ENCODE data around the gene SMARCA4. TPM values are rescaled to one million over a fixed set of nuclear protein-coding genes. Genes with fewer than 3 reads are reported as not detected.

Gene SMARCA4
- polyA plus RNA-seq, 1 experiment = 46.3 TPM

GRCh38 chr19:11041966-11042627, 81.3 kb downstream of the SMARCA4 start:
- peaks cover 17% of the 10 kb centered on the region for H3K36me3 ChIP-seq (ENCODE audit: control insufficient read depth, insufficient read depth, low read length)
- no peak for DNase-seq (ENCODE audit: low read depth)
- TF ChIP-seq, protein P1, sequence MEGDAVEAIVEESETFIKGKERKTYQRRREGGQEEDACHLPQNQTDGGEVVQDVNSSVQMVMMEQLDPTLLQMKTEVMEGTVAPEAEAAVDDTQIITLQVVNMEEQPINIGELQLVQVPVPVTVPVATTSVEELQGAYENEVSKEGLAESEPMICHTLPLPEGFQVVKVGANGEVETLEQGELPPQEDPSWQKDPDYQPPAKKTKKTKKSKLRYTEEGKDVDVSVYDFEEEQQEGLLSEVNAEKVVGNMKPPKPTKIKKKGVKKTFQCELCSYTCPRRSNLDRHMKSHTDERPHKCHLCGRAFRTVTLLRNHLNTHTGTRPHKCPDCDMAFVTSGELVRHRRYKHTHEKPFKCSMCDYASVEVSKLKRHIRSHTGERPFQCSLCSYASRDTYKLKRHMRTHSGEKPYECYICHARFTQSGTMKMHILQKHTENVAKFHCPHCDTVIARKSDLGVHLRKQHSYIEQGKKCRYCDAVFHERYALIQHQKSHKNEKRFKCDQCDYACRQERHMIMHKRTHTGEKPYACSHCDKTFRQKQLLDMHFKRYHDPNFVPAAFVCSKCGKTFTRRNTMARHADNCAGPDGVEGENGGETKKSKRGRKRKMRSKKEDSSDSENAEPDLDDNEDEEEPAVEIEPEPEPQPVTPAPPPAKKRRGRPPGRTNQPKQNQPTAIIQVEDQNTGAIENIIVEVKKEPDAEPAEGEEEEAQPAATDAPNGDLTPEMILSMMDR (IDR thresholded peaks at IDR 0.05; ENCODE audit: insufficient read depth, low read depth, low read length) = no peak
- POLR2A ChIA-PET = no interaction called here
- CTCF ChIA-PET = no interaction called here
- H3K4me3 ChIP-seq (ENCODE audit: low read depth, low read length) = no peak overlapping the region
- H3K27me3 ChIP-seq (ENCODE audit: control insufficient read depth, insufficient read depth, low read length) = no peaks in the 10 kb centered on the region

DNA sequence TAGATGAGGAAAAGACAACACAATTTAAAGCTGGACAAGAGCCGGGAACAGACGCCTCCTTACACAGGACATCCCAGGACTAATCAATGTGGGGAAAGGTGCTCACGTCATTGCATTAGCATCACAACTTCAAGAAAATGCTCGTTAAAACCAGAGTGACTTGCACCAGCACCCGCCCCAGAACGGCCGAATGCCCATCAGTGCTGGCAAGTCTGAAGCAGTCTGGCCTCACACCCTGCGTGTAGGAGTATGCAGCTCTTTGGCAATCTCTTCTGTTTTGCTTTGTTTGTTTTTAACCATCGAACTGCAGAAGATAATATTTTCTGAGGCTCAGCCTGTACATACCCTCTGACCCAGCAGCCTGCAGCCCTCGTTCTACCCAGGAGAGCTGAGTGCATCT, 83.6 kb downstream of the SMARCA4 start:
- DNase-seq (ENCODE audit: low read depth) = no peak
- Histone ChIP-seq H3K4me3 (ENCODE audit: low read depth, low read length) (no peak overlapping the region), H3K36me3 (ENCODE audit: control insufficient read depth, insufficient read depth, low read length) (peaks cover 17% of the 10 kb centered on the region), H3K27me3 (ENCODE audit: control insufficient read depth, insufficient read depth, low read length) (no peaks in the 10 kb centered on the region)
- ChIA-PET POLR2A (no interaction called here), CTCF (interaction anchor here (2.1 kb wide), 1 partner anchor 9 kb away, joined by 13 read pairs; no protein-coding TSS in a partner anchor)
- TF ChIP-seq, protein P1 (IDR thresholded peaks at IDR 0.05; ENCODE audit: insufficient read depth, low read depth, low read length) = no peak

DNA sequence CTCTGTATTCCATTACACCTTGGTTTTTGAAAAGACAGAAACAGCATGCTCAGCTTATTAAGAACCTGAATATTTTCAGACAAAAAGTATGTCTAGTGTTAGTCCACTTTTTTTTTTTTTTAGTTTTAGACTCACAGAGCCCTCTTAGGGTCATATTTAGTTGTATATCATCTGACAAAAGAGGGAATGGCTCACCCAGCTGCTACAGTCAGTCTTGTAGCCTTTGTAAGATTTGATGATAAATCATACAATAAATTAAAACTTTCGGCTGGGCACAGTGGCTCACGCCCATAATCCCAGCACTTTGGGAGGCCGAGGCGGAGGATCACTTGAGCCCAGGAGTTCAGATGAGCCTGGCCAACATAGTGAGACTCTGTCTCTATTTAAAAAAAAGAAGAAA, 84.7 kb downstream of the SMARCA4 start:
- H3K27me3 ChIP-seq (ENCODE audit: control insufficient read depth, insufficient read depth, low read length) = no peaks in the 10 kb centered on the region
- ChIA-PET CTCF (interaction anchor here (2.1 kb wide), 1 partner anchor 10 kb away, joined by 13 read pairs; no protein-coding TSS in a partner anchor), POLR2A (no interaction called here)
- H3K4me3 ChIP-seq (ENCODE audit: low read depth, low read length) = no peak overlapping the region
- no peak for DNase-seq (ENCODE audit: low read depth)
- TF ChIP-seq, protein P1 (IDR thresholded peaks at IDR 0.05; ENCODE audit: insufficient read depth, low read depth, low read length) = no peak
- H3K36me3 ChIP-seq (ENCODE audit: control insufficient read depth, insufficient read depth, low read length) = peaks cover 21% of the 10 kb centered on the region

GRCh38 chr19:11046605-11047354, 86.0 kb downstream of the SMARCA4 start:
- ChIA-PET POLR2A (no interaction called here), CTCF (interaction anchor here (0.8 kb wide), 1 partner anchor 10 kb away, joined by 3 read pairs; no protein-coding TSS in a partner anchor)
- H3K27me3 ChIP-seq (ENCODE audit: control insufficient read depth, insufficient read depth, low read length) = no peaks in the 10 kb centered on the region
- TF ChIP-seq, protein P1 (IDR thresholded peaks at IDR 0.05; ENCODE audit: insufficient read depth, low read depth, low read length) = no peak
- H3K36me3 ChIP-seq (ENCODE audit: control insufficient read depth, insufficient read depth, low read length) = peaks cover 18% of the 10 kb centered on the region
- no peak for DNase-seq (ENCODE audit: low read depth)
- no peak overlapping the region for H3K4me3 ChIP-seq (ENCODE audit: low read depth, low read length)

DNA sequence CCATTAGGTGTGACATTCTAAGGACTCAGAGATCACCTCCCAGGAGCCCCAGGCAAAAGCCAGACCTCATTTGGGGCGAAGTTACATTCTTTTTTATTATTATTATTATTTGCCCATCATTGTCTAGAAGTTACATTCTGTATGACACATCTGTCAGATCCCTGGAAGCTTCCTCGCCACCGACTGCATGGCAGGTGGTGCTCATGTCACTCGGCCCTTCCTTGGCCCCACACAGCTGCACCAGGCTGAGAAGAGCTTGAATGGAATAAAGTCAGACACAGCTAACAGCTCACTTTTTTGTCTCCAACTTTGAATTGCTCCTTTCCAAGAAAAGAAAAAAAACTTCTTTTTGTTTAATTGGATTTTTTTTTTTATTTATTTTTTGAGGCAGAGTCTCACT, 87.0 kb downstream of the SMARCA4 start:
- no peak for DNase-seq (ENCODE audit: low read depth)
- POLR2A ChIA-PET = no interaction called here
- peaks cover 18% of the 10 kb centered on the region for H3K36me3 ChIP-seq (ENCODE audit: control insufficient read depth, insufficient read depth, low read length)
- H3K4me3 ChIP-seq (ENCODE audit: low read depth, low read length) = no peak overlapping the region
- CTCF ChIA-PET = interaction anchor here (1.3 kb wide), 1 partner anchor 77 kb away, joined by 6 read pairs; no protein-coding TSS in a partner anchor
- no peaks in the 10 kb centered on the region for H3K27me3 ChIP-seq (ENCODE audit: control insufficient read depth, insufficient read depth, low read length)
- TF ChIP-seq, protein P1 (IDR thresholded peaks at IDR 0.05; ENCODE audit: insufficient read depth, low read depth, low read length) = no peak
